HepG2 (cell line): ENCODE measurements around the gene KLHL36. TPM values are rescaled to one million over a fixed set of nuclear protein-coding genes. Genes with fewer than 3 reads are reported as not detected.

Experiments used
- BCL6 ChIP-seq: IDR thresholded peaks from 2 replicates; pipeline ENCODE4 v1.6.1; 2016; ENCODE audit warnings: missing genetic modification reagents, missing compliant biosample characterization
- ZNF142 ChIP-seq: sonication (generic); formaldehyde crosslinking; IDR thresholded peaks from 2 replicates; pipeline ENCODE4 v1.4.0; 2020; ENCODE audit warnings: missing genetic modification reagents
- ZSCAN25 ChIP-seq: sonication (generic); formaldehyde crosslinking; IDR thresholded peaks from 2 replicates; pipeline ENCODE4 v1.8.0; 2022; ENCODE audit warnings: mild to moderate bottlenecking, missing genetic modification reagents
- polyA plus RNA-seq, 8 experiments: library from polyadenylated mRNA; depleted of rRNA in 3 of 8; stranded (reverse) in 7 of 8; unstranded in 1 of 8; fragments of >200 nt; fragmentation: Illumina TruSeq in 4 of 8; extraction: Trizol in 4 of 8; gene quantifications; 2 replicates each; pipeline versions ENCODE4 v1.2.1 to v1.2.3, GENCODE V29; 2011 to 2016; ENCODE audit warnings: low read depth in 4 of 8, missing spikeins in 1 of 8, mixed read lengths in 1 of 8; ENCODE audit not compliant: insufficient read depth in 1 of 8
- total RNA-seq, 5 experiments: library from RNA; depleted of rRNA; stranded (reverse); fragments of >200 nt; fragmentation: Illumina TruSeq; extraction: Trizol; gene quantifications; 2 replicates each; pipeline ENCODE4 v1.2.3, GENCODE V29; 2016; ENCODE audit warnings: low read depth in 1 of 5
- TF ChIP-seq, protein P1 (sequence below): sonication (generic); formaldehyde crosslinking; IDR thresholded peaks from 2 replicates; pipeline ENCODE4 v1.9.0; 2021; ENCODE audit warnings: mild to moderate bottlenecking, missing genetic modification reagents
- TF ChIP-seq, protein P2 (sequence below), 2 experiments: fragments of 450-650 bp in 1 of 2; sonication (generic) in 1 of 2; formaldehyde crosslinking in 1 of 2; IDR thresholded peaks; 2 replicates each; pipeline versions ENCODE4 v1.6.1 to v1.8.0; 2016 to 2022; ENCODE audit warnings: antibody characterized with exemption in 1 of 2, mild to moderate bottlenecking in 1 of 2, missing genetic modification reagents in 1 of 2

KLHL36 gene
- total and polyA plus RNA-seq, 2 of the 13 experiments (the other 11 are each of a cell fraction or from before 2014, with no cell fraction given): 24.3 to 26.0 TPM

GRCh38 chr16:84699147-84699711, 50.9 kb downstream of the KLHL36 start (continued):
- TF ChIP-seq, protein P1, sequence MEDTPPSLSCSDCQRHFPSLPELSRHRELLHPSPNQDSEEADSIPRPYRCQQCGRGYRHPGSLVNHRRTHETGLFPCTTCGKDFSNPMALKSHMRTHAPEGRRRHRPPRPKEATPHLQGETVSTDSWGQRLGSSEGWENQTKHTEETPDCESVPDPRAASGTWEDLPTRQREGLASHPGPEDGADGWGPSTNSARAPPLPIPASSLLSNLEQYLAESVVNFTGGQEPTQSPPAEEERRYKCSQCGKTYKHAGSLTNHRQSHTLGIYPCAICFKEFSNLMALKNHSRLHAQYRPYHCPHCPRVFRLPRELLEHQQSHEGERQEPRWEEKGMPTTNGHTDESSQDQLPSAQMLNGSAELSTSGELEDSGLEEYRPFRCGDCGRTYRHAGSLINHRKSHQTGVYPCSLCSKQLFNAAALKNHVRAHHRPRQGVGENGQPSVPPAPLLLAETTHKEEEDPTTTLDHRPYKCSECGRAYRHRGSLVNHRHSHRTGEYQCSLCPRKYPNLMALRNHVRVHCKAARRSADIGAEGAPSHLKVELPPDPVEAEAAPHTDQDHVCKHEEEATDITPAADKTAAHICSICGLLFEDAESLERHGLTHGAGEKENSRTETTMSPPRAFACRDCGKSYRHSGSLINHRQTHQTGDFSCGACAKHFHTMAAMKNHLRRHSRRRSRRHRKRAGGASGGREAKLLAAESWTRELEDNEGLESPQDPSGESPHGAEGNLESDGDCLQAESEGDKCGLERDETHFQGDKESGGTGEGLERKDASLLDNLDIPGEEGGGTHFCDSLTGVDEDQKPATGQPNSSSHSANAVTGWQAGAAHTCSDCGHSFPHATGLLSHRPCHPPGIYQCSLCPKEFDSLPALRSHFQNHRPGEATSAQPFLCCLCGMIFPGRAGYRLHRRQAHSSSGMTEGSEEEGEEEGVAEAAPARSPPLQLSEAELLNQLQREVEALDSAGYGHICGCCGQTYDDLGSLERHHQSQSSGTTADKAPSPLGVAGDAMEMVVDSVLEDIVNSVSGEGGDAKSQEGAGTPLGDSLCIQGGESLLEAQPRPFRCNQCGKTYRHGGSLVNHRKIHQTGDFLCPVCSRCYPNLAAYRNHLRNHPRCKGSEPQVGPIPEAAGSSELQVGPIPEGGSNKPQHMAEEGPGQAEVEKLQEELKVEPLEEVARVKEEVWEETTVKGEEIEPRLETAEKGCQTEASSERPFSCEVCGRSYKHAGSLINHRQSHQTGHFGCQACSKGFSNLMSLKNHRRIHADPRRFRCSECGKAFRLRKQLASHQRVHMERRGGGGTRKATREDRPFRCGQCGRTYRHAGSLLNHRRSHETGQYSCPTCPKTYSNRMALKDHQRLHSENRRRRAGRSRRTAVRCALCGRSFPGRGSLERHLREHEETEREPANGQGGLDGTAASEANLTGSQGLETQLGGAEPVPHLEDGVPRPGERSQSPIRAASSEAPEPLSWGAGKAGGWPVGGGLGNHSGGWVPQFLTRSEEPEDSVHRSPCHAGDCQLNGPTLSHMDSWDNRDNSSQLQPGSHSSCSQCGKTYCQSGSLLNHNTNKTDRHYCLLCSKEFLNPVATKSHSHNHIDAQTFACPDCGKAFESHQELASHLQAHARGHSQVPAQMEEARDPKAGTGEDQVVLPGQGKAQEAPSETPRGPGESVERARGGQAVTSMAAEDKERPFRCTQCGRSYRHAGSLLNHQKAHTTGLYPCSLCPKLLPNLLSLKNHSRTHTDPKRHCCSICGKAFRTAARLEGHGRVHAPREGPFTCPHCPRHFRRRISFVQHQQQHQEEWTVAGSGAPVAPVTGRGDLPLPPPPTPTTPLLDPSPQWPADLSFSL (CRISPR knock-in tag): no peak
- TF ChIP-seq ZNF142 (CRISPR knock-in tag) (no peak; the same call in none of the 2 replicates), BCL6 (CRISPR knock-in tag) (0 out of 2 replicates have a peak, but pooled peaks have one; percentile 4), ZSCAN25 (CRISPR knock-in tag) (peak; percentile 54; the same call in 1 of the 2 replicates)
- TF ChIP-seq, protein P2, sequence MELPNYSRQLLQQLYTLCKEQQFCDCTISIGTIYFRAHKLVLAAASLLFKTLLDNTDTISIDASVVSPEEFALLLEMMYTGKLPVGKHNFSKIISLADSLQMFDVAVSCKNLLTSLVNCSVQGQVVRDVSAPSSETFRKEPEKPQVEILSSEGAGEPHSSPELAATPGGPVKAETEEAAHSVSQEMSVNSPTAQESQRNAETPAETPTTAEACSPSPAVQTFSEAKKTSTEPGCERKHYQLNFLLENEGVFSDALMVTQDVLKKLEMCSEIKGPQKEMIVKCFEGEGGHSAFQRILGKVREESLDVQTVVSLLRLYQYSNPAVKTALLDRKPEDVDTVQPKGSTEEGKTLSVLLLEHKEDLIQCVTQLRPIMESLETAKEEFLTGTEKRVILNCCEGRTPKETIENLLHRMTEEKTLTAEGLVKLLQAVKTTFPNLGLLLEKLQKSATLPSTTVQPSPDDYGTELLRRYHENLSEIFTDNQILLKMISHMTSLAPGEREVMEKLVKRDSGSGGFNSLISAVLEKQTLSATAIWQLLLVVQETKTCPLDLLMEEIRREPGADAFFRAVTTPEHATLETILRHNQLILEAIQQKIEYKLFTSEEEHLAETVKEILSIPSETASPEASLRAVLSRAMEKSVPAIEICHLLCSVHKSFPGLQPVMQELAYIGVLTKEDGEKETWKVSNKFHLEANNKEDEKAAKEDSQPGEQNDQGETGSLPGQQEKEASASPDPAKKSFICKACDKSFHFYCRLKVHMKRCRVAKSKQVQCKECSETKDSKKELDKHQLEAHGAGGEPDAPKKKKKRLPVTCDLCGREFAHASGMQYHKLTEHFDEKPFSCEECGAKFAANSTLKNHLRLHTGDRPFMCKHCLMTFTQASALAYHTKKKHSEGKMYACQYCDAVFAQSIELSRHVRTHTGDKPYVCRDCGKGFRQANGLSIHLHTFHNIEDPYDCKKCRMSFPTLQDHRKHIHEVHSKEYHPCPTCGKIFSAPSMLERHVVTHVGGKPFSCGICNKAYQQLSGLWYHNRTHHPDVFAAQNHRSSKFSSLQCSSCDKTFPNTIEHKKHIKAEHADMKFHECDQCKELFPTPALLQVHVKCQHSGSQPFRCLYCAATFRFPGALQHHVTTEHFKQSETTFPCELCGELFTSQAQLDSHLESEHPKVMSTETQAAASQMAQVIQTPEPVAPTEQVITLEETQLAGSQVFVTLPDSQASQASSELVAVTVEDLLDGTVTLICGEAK (IDR thresholded peaks at IDR 0.05): no peak
- TF ChIP-seq, protein P2 (CRISPR knock-in tag; IDR thresholded peaks at IDR 0.05): peak; percentile 65; the same call in 1 of the 2 replicates
